Measurements from ENCODE around the gene BMP8B.

The BMP8B gene

DNA sequence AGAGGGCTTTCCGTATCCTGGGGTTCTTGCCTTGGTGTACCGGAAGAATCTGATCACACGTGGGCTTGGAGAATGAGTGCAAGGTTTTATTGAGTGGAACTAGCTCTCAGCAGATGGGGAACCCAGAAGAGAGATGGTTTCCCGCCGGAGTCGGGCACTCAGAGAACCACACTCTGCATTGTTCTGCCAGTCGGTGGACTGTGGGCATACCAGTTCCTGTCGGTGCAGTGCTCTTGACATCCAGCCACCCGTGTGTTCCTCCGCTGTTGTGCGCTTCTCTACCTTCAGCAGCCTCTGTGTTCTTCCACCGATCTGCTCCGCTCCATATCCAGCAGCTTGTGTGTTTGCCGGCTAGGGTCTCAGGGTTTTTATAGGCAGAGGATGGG, 60.7 kb downstream of the BMP8B start:
- Histone ChIP-seq H3K4ac (ENCODE audit: low read depth in 1 of 2, low read length in 2 of 2) (no peak overlapping the region), H3K14ac (ENCODE audit: low read length in 2 of 2) (no peak overlapping the region), H3K36me3 (ENCODE audit: control insufficient read depth in 1 of 2, insufficient read depth in 2 of 2, low read depth in 1 of 2, low read length in 2 of 2) (no peaks in the 10 kb centered on the region), H2AFZ (ENCODE audit: low read depth, low read length) (no peak overlapping the region), H2BK5ac (ENCODE audit: low read depth, low read length, poor library complexity, severe bottlenecking) (no peak overlapping the region), H4K8ac (ENCODE audit: low read length) (no peak overlapping the region), H3K27ac (ENCODE audit: low read length, poor library complexity, severe bottlenecking) (no peak overlapping the region), H3K9me3 (ENCODE audit: control insufficient read depth, low read length) (no peaks in the 10 kb centered on the region), H2BK120ac (ENCODE audit: low read depth, low read length) (no peak overlapping the region), H3K4me1 (ENCODE audit: control insufficient read depth, insufficient read depth, low read depth, low read length) (no peaks in the 10 kb centered on the region), H2BK15ac (ENCODE audit: low read depth, poor library complexity, severe bottlenecking) (no peak overlapping the region), H2BK12ac (ENCODE audit: low read length in 2 of 2) (no peak overlapping the region), H3K4me2 (ENCODE audit: low read length, poor library complexity, severe bottlenecking) (no peak overlapping the region), H3K4me3 (ENCODE audit: insufficient read depth in 1 of 2, low read depth in 1 of 2, low read length in 2 of 2) (no peak overlapping the region), H2AK5ac (ENCODE audit: low read length, severe bottlenecking) (no peak overlapping the region), H3K23ac (ENCODE audit: low read length in 2 of 2) (no peak overlapping the region), H3K18ac (ENCODE audit: low read depth in 1 of 2, low read length in 2 of 2) (no peak overlapping the region), H4K91ac (ENCODE audit: low read length) (no peak overlapping the region), H3K79me1 (replicated peaks; ENCODE audit: low read length, poor library complexity, severe bottlenecking) (no peaks in the 10 kb centered on the region), H3K27me3 (ENCODE audit: control insufficient read depth in 1 of 2, insufficient read depth in 1 of 2, low read length in 2 of 2) (peaks cover 63 to 78% of the 10 kb centered on the region in 2 experiments), H3K9ac (ENCODE audit: low read length) (no peak overlapping the region)
- 88% methylated on average over 14 of the region's 14 CpGs for WGBS
- no peak for DNase-seq

DNA sequence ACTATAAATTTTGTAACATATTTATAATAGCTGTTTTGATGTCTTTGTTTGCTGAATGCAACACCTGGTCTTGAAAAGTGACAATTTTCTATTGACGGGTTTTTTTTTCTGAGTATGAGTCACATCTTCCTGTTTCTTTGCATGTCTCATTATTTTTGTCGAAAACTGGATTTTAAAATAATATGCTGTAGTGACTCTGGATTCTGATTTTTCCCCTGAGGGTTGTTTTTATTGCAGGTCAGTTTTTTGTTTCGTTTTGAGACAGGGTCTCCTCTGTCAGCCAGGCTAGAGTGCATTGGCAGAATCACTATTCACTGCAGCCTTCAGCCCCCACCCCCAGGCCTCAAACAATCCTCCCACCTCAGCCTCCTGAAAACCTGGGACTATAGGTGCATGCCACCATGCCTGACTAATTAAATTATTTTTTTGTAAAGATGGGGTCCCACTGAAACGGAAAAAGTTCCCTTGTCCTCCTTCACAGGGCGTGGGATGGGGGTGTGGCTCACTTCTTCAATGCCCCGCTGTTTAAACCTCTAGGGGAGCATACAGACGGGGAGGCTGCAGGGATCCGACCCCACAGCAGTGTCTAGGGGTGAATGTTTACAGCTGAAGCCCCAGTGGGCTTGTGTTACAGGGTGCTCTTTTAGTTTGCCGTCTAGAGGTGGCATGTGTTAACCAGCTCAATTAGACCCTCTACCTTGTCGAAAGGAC, 61.3 kb downstream of the BMP8B start:
- no peak overlapping the region for H3K14ac ChIP-seq (ENCODE audit: low read length in 2 of 2)
- H2AFZ ChIP-seq (ENCODE audit: low read depth, low read length): no peak overlapping the region
- H3K9me3 ChIP-seq (ENCODE audit: control insufficient read depth, low read length): no peaks in the 10 kb centered on the region
- H3K27me3 ChIP-seq (ENCODE audit: control insufficient read depth in 1 of 2, insufficient read depth in 1 of 2, low read length in 2 of 2): peaks cover 59 to 76% of the 10 kb centered on the region in 2 experiments
- no peak overlapping the region for H2BK5ac ChIP-seq (ENCODE audit: low read depth, low read length, poor library complexity, severe bottlenecking)
- no peak overlapping the region for H3K27ac ChIP-seq (ENCODE audit: low read length, poor library complexity, severe bottlenecking)
- no peaks in the 10 kb centered on the region for H3K4me1 ChIP-seq (ENCODE audit: control insufficient read depth, insufficient read depth, low read depth, low read length)
- DNase-seq: no peak
- no peak overlapping the region for H3K18ac ChIP-seq (ENCODE audit: low read depth in 1 of 2, low read length in 2 of 2)
- H3K23ac ChIP-seq (ENCODE audit: low read length in 2 of 2): no peak overlapping the region
- no peaks in the 10 kb centered on the region for H3K36me3 ChIP-seq (ENCODE audit: control insufficient read depth in 1 of 2, insufficient read depth in 2 of 2, low read depth in 1 of 2, low read length in 2 of 2)
- WGBS: 59% methylated on average over 9 of the region's 10 CpGs
- H4K91ac ChIP-seq (ENCODE audit: low read length): no peak overlapping the region
- no peak overlapping the region for H3K9ac ChIP-seq (ENCODE audit: low read length)
- H3K79me1 ChIP-seq (replicated peaks; ENCODE audit: low read length, poor library complexity, severe bottlenecking): no peaks in the 10 kb centered on the region
- H3K4me2 ChIP-seq (ENCODE audit: low read length, poor library complexity, severe bottlenecking): no peak overlapping the region
- H3K4me3 ChIP-seq (ENCODE audit: insufficient read depth in 1 of 2, low read depth in 1 of 2, low read length in 2 of 2): no peak overlapping the region
- H4K8ac ChIP-seq (ENCODE audit: low read length): no peak overlapping the region
- no peak overlapping the region for H2BK15ac ChIP-seq (ENCODE audit: low read depth, poor library complexity, severe bottlenecking)
- H2BK120ac ChIP-seq (ENCODE audit: low read depth, low read length): no peak overlapping the region
- H2AK5ac ChIP-seq (ENCODE audit: low read length, severe bottlenecking): no peak overlapping the region
- H3K4ac ChIP-seq (ENCODE audit: low read depth in 1 of 2, low read length in 2 of 2): no peak overlapping the region
- no peak overlapping the region for H2BK12ac ChIP-seq (ENCODE audit: low read length in 2 of 2)

DNA sequence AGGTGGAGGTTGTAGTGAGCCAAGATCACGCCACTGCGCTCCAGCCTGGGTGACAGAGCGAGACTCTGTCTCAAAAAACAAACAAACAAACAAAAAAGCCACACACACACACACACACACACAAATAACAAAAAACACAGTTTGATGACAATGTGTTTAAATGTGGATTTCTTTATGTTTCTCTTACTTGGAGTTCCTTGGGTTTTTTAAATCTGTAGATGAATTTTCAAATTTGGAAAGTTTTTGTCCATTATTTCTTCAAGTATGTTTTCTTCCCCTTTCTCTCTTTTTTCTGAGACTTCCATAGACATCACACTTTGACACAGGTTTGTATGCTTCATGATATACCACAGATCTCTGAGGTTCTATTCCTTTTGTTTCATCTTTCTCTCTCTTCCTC, 62.1 kb downstream of the BMP8B start:
- Histone ChIP-seq H2BK5ac (ENCODE audit: low read depth, low read length, poor library complexity, severe bottlenecking) (no peak overlapping the region), H3K27ac (ENCODE audit: low read length, poor library complexity, severe bottlenecking) (no peak overlapping the region), H3K14ac (ENCODE audit: low read length in 2 of 2) (no peak overlapping the region), H3K4me2 (ENCODE audit: low read length, poor library complexity, severe bottlenecking) (no peak overlapping the region), H3K9ac (ENCODE audit: low read length) (no peak overlapping the region), H3K23ac (ENCODE audit: low read length in 2 of 2) (no peak overlapping the region), H3K79me1 (replicated peaks; ENCODE audit: low read length, poor library complexity, severe bottlenecking) (no peaks in the 10 kb centered on the region), H4K8ac (ENCODE audit: low read length) (no peak overlapping the region), H2BK12ac (ENCODE audit: low read length in 2 of 2) (no peak overlapping the region), H3K27me3 (ENCODE audit: control insufficient read depth in 1 of 2, insufficient read depth in 1 of 2, low read length in 2 of 2) (peaks cover 64 to 75% of the 10 kb centered on the region in 2 experiments), H3K4me1 (ENCODE audit: control insufficient read depth, insufficient read depth, low read depth, low read length) (no peaks in the 10 kb centered on the region), H3K18ac (ENCODE audit: low read depth in 1 of 2, low read length in 2 of 2) (no peak overlapping the region), H2AK5ac (ENCODE audit: low read length, severe bottlenecking) (no peak overlapping the region), H2BK120ac (ENCODE audit: low read depth, low read length) (no peak overlapping the region), H2AFZ (ENCODE audit: low read depth, low read length) (no peak overlapping the region), H3K9me3 (ENCODE audit: control insufficient read depth, low read length) (no peaks in the 10 kb centered on the region), H4K91ac (ENCODE audit: low read length) (no peak overlapping the region), H2BK15ac (ENCODE audit: low read depth, poor library complexity, severe bottlenecking) (no peak overlapping the region), H3K4me3 (ENCODE audit: insufficient read depth in 1 of 2, low read depth in 1 of 2, low read length in 2 of 2) (no peak overlapping the region), H3K4ac (ENCODE audit: low read depth in 1 of 2, low read length in 2 of 2) (no peak overlapping the region), H3K36me3 (ENCODE audit: control insufficient read depth in 1 of 2, insufficient read depth in 2 of 2, low read depth in 1 of 2, low read length in 2 of 2) (no peaks in the 10 kb centered on the region)
- no CpG with 5 or more reads among the region's 3 CpGs for WGBS
- no peak for DNase-seq

DNA sequence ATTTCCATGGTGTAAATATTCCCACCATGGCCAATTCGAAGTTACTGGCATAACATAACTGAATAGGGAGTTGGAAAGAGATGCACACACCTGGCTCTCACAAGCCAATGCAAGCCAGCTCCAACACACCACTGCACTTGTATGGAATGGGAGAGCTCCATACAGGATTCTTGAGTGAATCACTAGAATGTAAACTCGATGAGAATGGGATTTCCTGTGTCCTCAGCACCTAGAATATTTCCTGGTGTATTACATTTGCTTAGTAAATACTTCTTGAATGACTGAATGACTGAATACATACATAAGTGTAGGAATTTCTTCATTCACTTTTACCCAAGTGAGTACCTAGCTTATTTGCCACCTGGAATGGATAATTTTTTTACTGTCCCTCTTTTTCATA, 66.2 kb downstream of the BMP8B start:
- no peak overlapping the region for H2AFZ ChIP-seq (ENCODE audit: low read depth, low read length)
- WGBS: 40% methylated on average over 1 of the region's 2 CpGs
- H3K79me1 ChIP-seq (replicated peaks; ENCODE audit: low read length, poor library complexity, severe bottlenecking): no peaks in the 10 kb centered on the region
- no peak overlapping the region for H3K4me2 ChIP-seq (ENCODE audit: low read length, poor library complexity, severe bottlenecking)
- no peak overlapping the region for H3K14ac ChIP-seq (ENCODE audit: low read length in 2 of 2)
- H3K27me3 ChIP-seq (ENCODE audit: control insufficient read depth in 1 of 2, insufficient read depth in 1 of 2, low read length in 2 of 2): peaks cover 53 to 69% of the 10 kb centered on the region in 2 experiments
- H2BK12ac ChIP-seq (ENCODE audit: low read length in 2 of 2): no peak overlapping the region
- H3K4ac ChIP-seq (ENCODE audit: low read depth in 1 of 2, low read length in 2 of 2): no peak overlapping the region
- H2BK120ac ChIP-seq (ENCODE audit: low read depth, low read length): no peak overlapping the region
- H3K4me1 ChIP-seq (ENCODE audit: control insufficient read depth, insufficient read depth, low read depth, low read length): no peaks in the 10 kb centered on the region
- no peak overlapping the region for H3K23ac ChIP-seq (ENCODE audit: low read length in 2 of 2)
- no peaks in the 10 kb centered on the region for H3K36me3 ChIP-seq (ENCODE audit: control insufficient read depth in 1 of 2, insufficient read depth in 2 of 2, low read depth in 1 of 2, low read length in 2 of 2)
- H3K9me3 ChIP-seq (ENCODE audit: control insufficient read depth, low read length): no peaks in the 10 kb centered on the region
- H2AK5ac ChIP-seq (ENCODE audit: low read length, severe bottlenecking): no peak overlapping the region
- no peak overlapping the region for H3K18ac ChIP-seq (ENCODE audit: low read depth in 1 of 2, low read length in 2 of 2)
- H3K9ac ChIP-seq (ENCODE audit: low read length): no peak overlapping the region
- H3K4me3 ChIP-seq (ENCODE audit: insufficient read depth in 1 of 2, low read depth in 1 of 2, low read length in 2 of 2): no peak overlapping the region
- DNase-seq: peak; percentile 34
- H2BK5ac ChIP-seq (ENCODE audit: low read depth, low read length, poor library complexity, severe bottlenecking): no peak overlapping the region
- H4K91ac ChIP-seq (ENCODE audit: low read length): no peak overlapping the region
- no peak overlapping the region for H2BK15ac ChIP-seq (ENCODE audit: low read depth, poor library complexity, severe bottlenecking)
- no peak overlapping the region for H4K8ac ChIP-seq (ENCODE audit: low read length)
- H3K27ac ChIP-seq (ENCODE audit: low read length, poor library complexity, severe bottlenecking): no peak overlapping the region
